ENCODE measurements around the gene SLC25A10. TPM values are rescaled to one million over a fixed set of nuclear protein-coding genes. Genes with fewer than 3 reads are reported as not detected.

The SLC25A10 gene
- total and polyA plus RNA-seq, 2 of the 4 experiments (the other 2 are of a cell fraction), result 14.9 to 19.0 TPM

DNA sequence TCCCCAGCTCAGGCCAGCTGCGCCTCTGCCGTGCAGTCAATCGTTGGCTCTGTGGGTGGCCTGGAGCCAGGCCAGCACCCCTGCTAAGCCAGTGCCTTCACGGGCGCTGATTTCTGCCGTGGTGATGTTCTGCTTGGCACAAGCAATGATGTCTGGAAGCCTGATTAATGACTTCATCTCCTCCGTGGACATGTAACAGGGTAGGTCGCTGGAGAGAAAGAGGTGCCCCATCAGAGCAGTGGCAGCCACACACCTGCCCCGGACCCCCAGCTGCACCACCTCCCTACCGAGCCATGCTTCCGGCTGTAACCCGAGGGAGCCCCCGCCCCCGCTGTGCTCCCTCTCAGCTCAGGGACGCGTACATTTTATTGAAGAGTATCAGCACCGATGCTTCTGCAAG is 30.4 kb upstream of the SLC25A10 start:
- dilution Hi-C loops (cut with HindIII; ENCODE audit: low sequenced_read_pairs, unreplicated experiment) (no loop called here), in situ Hi-C loops (cut with MboI; ENCODE audit: low sequenced_read_pairs) (no loop called here), intact Hi-C loops (cut with micrococcal nuclease) (no loop called here)
- peaks cover 6% of the 10 kb centered on the region; the same call in 1 of the 2 replicates for H3K9me1 ChIP-seq (ENCODE audit: insufficient read depth, low read length)
- no peak overlapping the region for H3K14ac ChIP-seq (replicated peaks; ENCODE audit: low read depth, low read length)
- no peak overlapping the region for H3K4ac ChIP-seq (ENCODE audit: low read depth, low read length)
- ATAC-seq (ENCODE audit: low read depth), result no peak
- POLR2A ChIA-PET (ENCODE audit: unreplicated experiment), result no interaction called here
- no peak overlapping the region for H2AFZ ChIP-seq (replicated peaks; ENCODE audit: low read length, poor library complexity)
- H2AK5ac ChIP-seq (ENCODE audit: low read depth, low read length), result no peak overlapping the region
- peaks cover 14% of the 10 kb centered on the region for H3K36me3 ChIP-seq (ENCODE audit: control insufficient read depth, insufficient read depth, low read length)
- no peak overlapping the region for H3K27ac ChIP-seq (ENCODE audit: insufficient read depth, low read length)
- no peak overlapping the region for H3K18ac ChIP-seq (ENCODE audit: low read depth, low read length)
- H4K5ac ChIP-seq (ENCODE audit: low read depth, low read length), result no peak overlapping the region
- CTCF ChIA-PET, result no interaction called here
- no peak overlapping the region for H4K8ac ChIP-seq (ENCODE audit: low read depth in 2 of 2, low read length in 2 of 2)
- no peak overlapping the region for H2BK5ac ChIP-seq (ENCODE audit: low read depth, low read length, poor library complexity, severe bottlenecking)
- no peak overlapping the region for H2BK120ac ChIP-seq (ENCODE audit: low read depth, low read length)
- H2AK9ac ChIP-seq (replicated peaks; ENCODE audit: low read depth, low read length, poor library complexity), result peak overlapping the region; percentile 33
- no peak overlapping the region for H3K56ac ChIP-seq (ENCODE audit: extremely low read depth, insufficient read depth, low read length)
- peaks cover 10% of the 10 kb centered on the region for H3K4me1 ChIP-seq (ENCODE audit: control insufficient read depth, insufficient read depth, low read length)
- no peak overlapping the region for H3K23ac ChIP-seq (ENCODE audit: low read depth, low read length)
- H3K9me3 ChIP-seq (ENCODE audit: control insufficient read depth, insufficient read depth, low read length), result no peaks in the 10 kb centered on the region
- peaks cover 30 to 77% of the 10 kb centered on the region in 2 experiments; a peak in 3 of 4 replicates for H3K79me1 ChIP-seq (ENCODE audit: low read depth in 1 of 2, low read length in 2 of 2)
- no peak overlapping the region for H3K9ac ChIP-seq (ENCODE audit: low read depth, low read length)
- H2BK15ac ChIP-seq (ENCODE audit: low read depth, low read length), result no peak overlapping the region
- no peaks in the 10 kb centered on the region for H3K27me3 ChIP-seq (ENCODE audit: control insufficient read depth, insufficient read depth, low read length)
- no peak overlapping the region for H3K4me3 ChIP-seq (ENCODE audit: insufficient read depth, low read depth, low read length)
- TF ChIP-seq SMC3 (IDR thresholded peaks at IDR 0.05; ENCODE audit: low read depth, low read length), result no peak
- TF ChIP-seq, protein P1, sequence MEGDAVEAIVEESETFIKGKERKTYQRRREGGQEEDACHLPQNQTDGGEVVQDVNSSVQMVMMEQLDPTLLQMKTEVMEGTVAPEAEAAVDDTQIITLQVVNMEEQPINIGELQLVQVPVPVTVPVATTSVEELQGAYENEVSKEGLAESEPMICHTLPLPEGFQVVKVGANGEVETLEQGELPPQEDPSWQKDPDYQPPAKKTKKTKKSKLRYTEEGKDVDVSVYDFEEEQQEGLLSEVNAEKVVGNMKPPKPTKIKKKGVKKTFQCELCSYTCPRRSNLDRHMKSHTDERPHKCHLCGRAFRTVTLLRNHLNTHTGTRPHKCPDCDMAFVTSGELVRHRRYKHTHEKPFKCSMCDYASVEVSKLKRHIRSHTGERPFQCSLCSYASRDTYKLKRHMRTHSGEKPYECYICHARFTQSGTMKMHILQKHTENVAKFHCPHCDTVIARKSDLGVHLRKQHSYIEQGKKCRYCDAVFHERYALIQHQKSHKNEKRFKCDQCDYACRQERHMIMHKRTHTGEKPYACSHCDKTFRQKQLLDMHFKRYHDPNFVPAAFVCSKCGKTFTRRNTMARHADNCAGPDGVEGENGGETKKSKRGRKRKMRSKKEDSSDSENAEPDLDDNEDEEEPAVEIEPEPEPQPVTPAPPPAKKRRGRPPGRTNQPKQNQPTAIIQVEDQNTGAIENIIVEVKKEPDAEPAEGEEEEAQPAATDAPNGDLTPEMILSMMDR (conservative IDR thresholded peaks at IDR 0.05; ENCODE audit: low read depth, low read length), result no peak
- no peak for TF ChIP-seq RFX5 (IDR thresholded peaks at IDR 0.05; ENCODE audit: low read depth, low read length)
- TF ChIP-seq CEBPB (IDR thresholded peaks at IDR 0.05; ENCODE audit: low read depth, low read length), result no peak
- TF ChIP-seq MAZ (IDR thresholded peaks at IDR 0.05; ENCODE audit: borderline replicate concordance, low read depth, low read length), result no peak
- TF ChIP-seq RAD21 (IDR thresholded peaks at IDR 0.05; ENCODE audit: low read length), result no peak
- TF ChIP-seq MXI1 (IDR thresholded peaks at IDR 0.05; ENCODE audit: borderline replicate concordance, low read depth, low read length), result no peak
- TF ChIP-seq FOS (IDR thresholded peaks at IDR 0.05; ENCODE audit: low read depth, low read length), result no peak
- no peak for TF ChIP-seq NFE2L2 (IDR thresholded peaks at IDR 0.05; ENCODE audit: low read depth, low read length)
- TF ChIP-seq, protein P2, sequence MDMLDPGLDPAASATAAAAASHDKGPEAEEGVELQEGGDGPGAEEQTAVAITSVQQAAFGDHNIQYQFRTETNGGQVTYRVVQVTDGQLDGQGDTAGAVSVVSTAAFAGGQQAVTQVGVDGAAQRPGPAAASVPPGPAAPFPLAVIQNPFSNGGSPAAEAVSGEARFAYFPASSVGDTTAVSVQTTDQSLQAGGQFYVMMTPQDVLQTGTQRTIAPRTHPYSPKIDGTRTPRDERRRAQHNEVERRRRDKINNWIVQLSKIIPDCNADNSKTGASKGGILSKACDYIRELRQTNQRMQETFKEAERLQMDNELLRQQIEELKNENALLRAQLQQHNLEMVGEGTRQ (IDR thresholded peaks at IDR 0.05; ENCODE audit: low read depth, low read length), result no peak
- TF ChIP-seq, protein P3, sequence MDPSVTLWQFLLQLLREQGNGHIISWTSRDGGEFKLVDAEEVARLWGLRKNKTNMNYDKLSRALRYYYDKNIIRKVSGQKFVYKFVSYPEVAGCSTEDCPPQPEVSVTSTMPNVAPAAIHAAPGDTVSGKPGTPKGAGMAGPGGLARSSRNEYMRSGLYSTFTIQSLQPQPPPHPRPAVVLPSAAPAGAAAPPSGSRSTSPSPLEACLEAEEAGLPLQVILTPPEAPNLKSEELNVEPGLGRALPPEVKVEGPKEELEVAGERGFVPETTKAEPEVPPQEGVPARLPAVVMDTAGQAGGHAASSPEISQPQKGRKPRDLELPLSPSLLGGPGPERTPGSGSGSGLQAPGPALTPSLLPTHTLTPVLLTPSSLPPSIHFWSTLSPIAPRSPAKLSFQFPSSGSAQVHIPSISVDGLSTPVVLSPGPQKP (IDR thresholded peaks at IDR 0.05; ENCODE audit: borderline replicate concordance, low read depth, low read length), result no peak
- no peak for TF ChIP-seq MAFK (IDR thresholded peaks at IDR 0.05; ENCODE audit: low read depth, low read length)
- no peak for TF ChIP-seq CHD1 (IDR thresholded peaks at IDR 0.05; ENCODE audit: low read depth, low read length)
- no peak for TF ChIP-seq RCOR1 (IDR thresholded peaks at IDR 0.05; ENCODE audit: insufficient replicate concordance, low read length)
- no peak for TF ChIP-seq BHLHE40 (IDR thresholded peaks at IDR 0.05; ENCODE audit: low read depth, low read length)
- TF ChIP-seq POLR2A (IDR thresholded peaks at IDR 0.05; ENCODE audit: low read depth, low read length), result no peak
- DNase-seq, result no peak
- H4K20me1 ChIP-seq (ENCODE audit: insufficient read depth, low read length), result peaks cover 28% of the 10 kb centered on the region
- H2BK20ac ChIP-seq (ENCODE audit: low read depth, low read length), result no peak overlapping the region
- H3K4me2 ChIP-seq (ENCODE audit: low read depth, low read length), result no peak overlapping the region
- no peak overlapping the region for H4K91ac ChIP-seq (ENCODE audit: insufficient read depth, low read depth, low read length)
- BruUV-seq (replicated peaks), result TSS peak; percentile 85
- 73% methylated on average over 10 of the region's 17 CpGs; no CpG with 5 or more reads in 1 of the 2 experiments for WGBS, 2 experiments (ENCODE audit: extremely low coverage in 2 of 2, insufficient read length in 1 of 2)

Measured in IMR-90 (cell line).